ENCODE data around the gene SCAPER. TPM values are rescaled to one million over a fixed set of nuclear protein-coding genes. Genes with fewer than 3 reads are reported as not detected.
"Not testable (repeated sequence)": the region's sequence is repeated elsewhere in the genome, so short reads cannot be mapped to it uniquely, and the experiment has no call there.

SCAPER gene
- total RNA-seq, 1 experiment from 2014 or later: 21.5 TPM

GRCh38 chr15:76503121-76503520 lies 402.0 kb downstream of the SCAPER start:
- intact Hi-C loops (cut with micrococcal nuclease; ENCODE audit: unreplicated experiment): no loop called here
- H3K27ac ChIP-seq (ENCODE audit: low read depth, low read length, poor library complexity, severe bottlenecking): no peak overlapping the region
- H3K36me3 ChIP-seq (ENCODE audit: insufficient read depth, low read length, poor library complexity, severe bottlenecking): no peaks in the 10 kb centered on the region
- POLR2A ChIA-PET (ENCODE audit: low non-redundant PET): no interaction called here
- no peak for TF ChIP-seq CTCF (conservative IDR thresholded peaks at IDR 0.05; ENCODE audit: low read depth, low read length)
- no peak for TF ChIP-seq EZH2 (IDR thresholded peaks at IDR 0.05; ENCODE audit: borderline replicate concordance, low read depth, low read length, poor library complexity, severe bottlenecking)
- H3K4me1 ChIP-seq (ENCODE audit: insufficient read depth, low read length, poor library complexity, severe bottlenecking): no peaks in the 10 kb centered on the region
- no TSS peak for BruUV-seq (replicated peaks)
- H3K27me3 ChIP-seq (replicated peaks; ENCODE audit: insufficient read depth, low read depth, low read length, poor library complexity): no peaks in the 10 kb centered on the region
- no peak for DNase-seq (ENCODE audit: low spot score)
- H3K4me3 ChIP-seq (ENCODE audit: low read depth, low read length, poor library complexity, severe bottlenecking): no peak overlapping the region
- H3K9me3 ChIP-seq (ENCODE audit: low read depth, low read length, poor library complexity, severe bottlenecking): no peaks in the 10 kb centered on the region
- CTCF ChIA-PET: no interaction called here

DNA sequence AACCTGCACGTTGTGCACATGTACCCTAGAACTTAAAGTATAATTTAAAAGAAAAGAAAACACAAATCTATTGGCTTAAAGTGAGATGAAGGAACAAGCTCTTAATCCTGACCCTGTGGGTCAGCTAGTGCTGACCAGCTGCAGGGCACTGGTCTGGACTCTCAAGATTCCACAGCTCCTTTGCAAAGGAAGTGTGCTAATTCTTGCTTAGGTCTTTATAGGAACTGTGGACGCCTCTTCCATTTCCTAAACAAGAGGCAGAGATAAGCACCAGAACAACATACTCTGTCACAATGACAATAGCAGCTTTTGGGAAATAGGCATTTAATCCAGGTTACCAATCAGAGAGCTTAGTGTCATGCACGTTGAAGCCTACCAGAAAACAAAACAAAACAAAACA lies 402.5 kb downstream of the SCAPER start:
- BruUV-seq (replicated peaks): no TSS peak
- Histone ChIP-seq H3K4me3 (ENCODE audit: low read depth, low read length, poor library complexity, severe bottlenecking) (no peak overlapping the region), H3K36me3 (ENCODE audit: insufficient read depth, low read length, poor library complexity, severe bottlenecking) (no peaks in the 10 kb centered on the region), H3K27me3 (replicated peaks; ENCODE audit: insufficient read depth, low read depth, low read length, poor library complexity) (no peaks in the 10 kb centered on the region), H3K27ac (ENCODE audit: low read depth, low read length, poor library complexity, severe bottlenecking) (no peak overlapping the region), H3K4me1 (ENCODE audit: insufficient read depth, low read length, poor library complexity, severe bottlenecking) (no peaks in the 10 kb centered on the region), H3K9me3 (ENCODE audit: low read depth, low read length, poor library complexity, severe bottlenecking) (no peaks in the 10 kb centered on the region)
- POLR2A ChIA-PET (ENCODE audit: low non-redundant PET): no interaction called here
- DNase-seq (ENCODE audit: low spot score): no peak
- CTCF ChIA-PET: no interaction called here
- TF ChIP-seq EZH2 (IDR thresholded peaks at IDR 0.05; ENCODE audit: borderline replicate concordance, low read depth, low read length, poor library complexity, severe bottlenecking) (no peak), CTCF (conservative IDR thresholded peaks at IDR 0.05; ENCODE audit: low read depth, low read length) (no peak)
- intact Hi-C loops (cut with micrococcal nuclease; ENCODE audit: unreplicated experiment): no loop called here

GRCh38 chr15:76502185-76502584 lies 403.0 kb downstream of the SCAPER start:
- POLR2A ChIA-PET (ENCODE audit: low non-redundant PET); CTCF ChIA-PET; H3K27ac ChIP-seq (ENCODE audit: low read depth, low read length, poor library complexity, severe bottlenecking); H3K4me1 ChIP-seq (ENCODE audit: insufficient read depth, low read length, poor library complexity, severe bottlenecking); DNase-seq (ENCODE audit: low spot score); H3K36me3 ChIP-seq (ENCODE audit: insufficient read depth, low read length, poor library complexity, severe bottlenecking); H3K9me3 ChIP-seq (ENCODE audit: low read depth, low read length, poor library complexity, severe bottlenecking); H3K4me3 ChIP-seq (ENCODE audit: low read depth, low read length, poor library complexity, severe bottlenecking); BruUV-seq (replicated peaks); intact Hi-C loops (cut with micrococcal nuclease; ENCODE audit: unreplicated experiment); H3K27me3 ChIP-seq (replicated peaks; ENCODE audit: insufficient read depth, low read depth, low read length, poor library complexity): not testable (repeated sequence)

DNA sequence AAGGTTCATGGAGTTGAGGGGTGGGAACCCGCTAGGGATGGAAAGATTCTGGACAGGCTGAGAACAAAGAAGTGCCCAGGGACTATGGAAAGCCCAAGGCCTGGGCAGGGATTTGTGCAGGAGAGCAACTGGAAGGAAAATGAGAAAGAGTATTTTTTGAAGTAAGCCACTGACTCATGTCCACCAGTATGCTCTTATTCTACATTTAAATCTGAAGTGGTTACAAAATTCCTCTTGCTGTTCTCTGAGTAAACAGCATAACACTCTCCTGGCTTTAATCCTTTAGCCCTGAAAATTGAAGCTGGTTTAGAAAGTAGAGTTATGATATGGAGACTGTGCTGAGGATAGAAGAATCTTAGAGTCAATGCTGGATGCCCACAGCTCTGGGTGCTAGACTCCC lies 403.4 kb downstream of the SCAPER start:
- BruUV-seq (replicated peaks): no TSS peak
- ChIA-PET CTCF (no interaction called here), POLR2A (ENCODE audit: low non-redundant PET) (no interaction called here)
- no peak for DNase-seq (ENCODE audit: low spot score)
- Histone ChIP-seq H3K9me3 (ENCODE audit: low read depth, low read length, poor library complexity, severe bottlenecking) (no peaks in the 10 kb centered on the region), H3K4me3 (ENCODE audit: low read depth, low read length, poor library complexity, severe bottlenecking) (no peak overlapping the region), H3K36me3 (ENCODE audit: insufficient read depth, low read length, poor library complexity, severe bottlenecking) (no peaks in the 10 kb centered on the region), H3K27ac (ENCODE audit: low read depth, low read length, poor library complexity, severe bottlenecking) (no peak overlapping the region), H3K27me3 (replicated peaks; ENCODE audit: insufficient read depth, low read depth, low read length, poor library complexity) (no peaks in the 10 kb centered on the region), H3K4me1 (ENCODE audit: insufficient read depth, low read length, poor library complexity, severe bottlenecking) (no peaks in the 10 kb centered on the region)
- intact Hi-C loops (cut with micrococcal nuclease; ENCODE audit: unreplicated experiment): no loop called here
- TF ChIP-seq EZH2 (IDR thresholded peaks at IDR 0.05; ENCODE audit: borderline replicate concordance, low read depth, low read length, poor library complexity, severe bottlenecking): no peak
- TF ChIP-seq CTCF (conservative IDR thresholded peaks at IDR 0.05; ENCODE audit: low read depth, low read length): no peak
